ENCODE results near the gene ADCY10. TPM values are rescaled to one million over a fixed set of nuclear protein-coding genes. Genes with fewer than 3 reads are reported as not detected.

ADCY10 gene
- total and polyA plus RNA-seq, 9 of the 15 experiments (the other 6 are each of a cell fraction or from before 2014, with no cell fraction given) = 0.08 to 0.86 (median 0.22) TPM

GRCh38 chr1:167911413-167911812 lies 2.5 kb downstream of the ADCY10 start:
- Histone ChIP-seq H3K79me2 (ENCODE audit: control insufficient read depth, insufficient read depth, low read length) (peaks cover 6% of the 10 kb centered on the region; the same call in 1 of the 3 replicates), H4K20me1 (replicated peaks; ENCODE audit: control insufficient read depth, insufficient read depth, low read length) (no peaks in the 10 kb centered on the region), H3K27me3 (ENCODE audit: control insufficient read depth in 2 of 2, insufficient read depth in 2 of 2, low read length in 2 of 2) (no peaks in the 10 kb centered on the region), H3K9me3 (replicated peaks; ENCODE audit: control insufficient read depth, insufficient read depth, low read depth, low read length) (peaks cover 19% of the 10 kb centered on the region), H3K9ac (ENCODE audit: insufficient read depth in 1 of 2, low read depth in 2 of 2, low read length in 2 of 2) (no peak overlapping the region), H3K27ac (ENCODE audit: extremely low read depth, low read depth, low read length) (no peak overlapping the region), H3K36me3 (ENCODE audit: control insufficient read depth, insufficient read depth, low read length) (peaks cover 13% of the 10 kb centered on the region; the same call in 2 of the 3 replicates), H3K4me1 (replicated peaks in 1 of 2; ENCODE audit: control insufficient read depth in 2 of 2, insufficient read depth in 2 of 2, low read length in 2 of 2) (peaks cover 4 to 8% of the 10 kb centered on the region in 2 experiments; a peak in 3 of 5 replicates), H3K4me2 (ENCODE audit: insufficient read depth, low read length) (no peak overlapping the region), H3K4me3 (no peak overlapping the region), H3K9me1 (ENCODE audit: control insufficient read depth, insufficient read depth, low read length) (no peaks in the 10 kb centered on the region), H2AFZ (ENCODE audit: low read depth, low read length) (no peak overlapping the region)
- DNase-seq (ENCODE audit: extremely low read depth in 1 of 4, low spot score in 3 of 4) (no peak), ATAC-seq (no peak), FAIRE-seq (no peak)
- POLR2A ChIA-PET = interaction anchor here (1.4 kb wide), 1 partner anchor 46 kb away, joined by 3 read pairs; no protein-coding TSS in a partner anchor
- 90% methylated on average over 8 of the region's 8 CpGs for WGBS (ENCODE audit: insufficient coverage, low coverage, missing lambda C conversion rate)
- no TSS peak for BruUV-seq (replicated peaks)
- CTCF ChIA-PET (ENCODE audit: low intra/inter-chr PET ratio) = no interaction called here
- TF ChIP-seq ZC3H11A (IDR thresholded peaks at IDR 0.05; ENCODE audit: low read depth, low read length) (no peak), CCAR2 (IDR thresholded peaks at IDR 0.05; ENCODE audit: low read depth, low read length) (no peak), RAD51 (IDR thresholded peaks at IDR 0.05; ENCODE audit: borderline replicate concordance, low read depth) (no peak), CTBP1 (IDR thresholded peaks at IDR 0.05; ENCODE audit: borderline replicate concordance) (no peak), FOXK1 (CRISPR knock-in tag; IDR thresholded peaks at IDR 0.05; ENCODE audit: borderline replicate concordance) (no peak), KHSRP (IDR thresholded peaks at IDR 0.05) (no peak), POU5F1 (IDR thresholded peaks at IDR 0.05; ENCODE audit: borderline replicate concordance, low read depth, low read length, partially characterized antibody) (no peak), BRCA1 (IDR thresholded peaks at IDR 0.05) (no peak), BRCA1 (CRISPR knock-in tag; IDR thresholded peaks at IDR 0.05) (no peak)
- intact Hi-C loops (cut with micrococcal nuclease) (no loop called here), in situ Hi-C loops (cut with MboI) (no loop called here)
